GM18861 (cell line): ENCODE data around the gene BBLN.

Experiments
- ATAC-seq: cut with Tn5 transposase; IDR thresholded peaks from one replicate; pipeline ENCODE4 v1.9.1; 2021; ENCODE audit not compliant: unreplicated experiment

The BBLN gene

DNA sequence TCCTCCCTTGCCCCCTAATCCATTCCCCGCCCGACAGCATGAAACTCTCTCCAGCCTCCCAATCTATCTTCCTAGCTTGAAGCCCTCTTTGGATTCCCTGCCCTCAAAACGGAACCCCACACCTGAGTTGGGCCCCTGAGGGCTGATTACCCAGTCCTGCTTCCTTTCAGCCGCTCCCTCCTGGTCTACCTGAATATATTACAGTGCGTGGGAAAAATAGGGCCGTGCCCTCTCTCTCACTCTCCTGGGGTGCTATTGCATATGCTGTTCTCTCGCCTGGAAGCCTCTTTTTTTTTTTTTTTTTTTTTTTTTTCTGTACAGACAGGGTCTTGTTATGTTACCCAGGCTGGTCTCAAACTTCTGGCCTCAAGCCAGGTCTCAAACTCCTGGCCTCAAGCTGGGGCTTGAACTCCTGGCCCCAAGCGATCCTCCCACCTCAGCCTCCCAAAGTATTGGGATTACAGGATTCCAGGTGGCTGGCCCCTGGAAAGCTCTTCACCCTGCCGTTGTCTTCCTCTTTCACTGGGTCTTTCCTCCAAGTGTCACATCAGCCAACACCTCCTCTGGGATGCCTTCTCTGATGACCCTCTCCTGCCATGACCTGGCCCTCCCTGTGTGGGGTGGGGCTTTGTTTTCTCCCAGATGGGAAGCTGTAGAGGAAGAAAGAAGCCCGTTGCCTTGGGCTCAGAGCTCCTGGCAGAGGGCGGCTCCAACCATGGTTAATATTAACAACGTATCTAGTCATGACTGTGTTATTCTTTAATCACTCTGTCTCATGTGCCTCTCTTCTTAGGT lies 51.3 kb downstream of the BBLN start:
- ATAC-seq, result no peak

DNA sequence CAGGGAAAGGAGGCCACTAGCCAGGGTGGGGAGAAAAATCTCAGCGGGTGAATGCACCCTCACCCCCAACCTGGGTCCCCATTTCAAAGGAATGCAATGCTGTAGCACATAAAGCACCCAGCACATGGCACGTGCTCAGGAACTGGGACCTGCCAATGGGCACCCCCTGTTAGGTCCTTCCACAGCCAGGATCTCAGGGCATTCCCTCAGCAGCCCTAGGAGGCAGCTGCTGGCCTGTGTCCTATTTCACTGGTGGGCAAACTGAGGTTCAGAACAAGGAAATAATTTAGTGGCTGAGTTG lies 51.9 kb downstream of the BBLN start:
- no peak for ATAC-seq
